Activated CD8-positive, alpha-beta memory T cell treated with anti-CD3 and anti-CD28 coated beads, Interleukin-2, amount 50 U/mL, for 1 hour (primary cell): ENCODE measurements around the gene SLC6A3.
"Not testable (repeated sequence)": the region's sequence is repeated elsewhere in the genome, so short reads cannot be mapped to it uniquely, and the experiment has no call there.

Source experiments
- DNase-seq: peaks from one replicate; pipeline ENCODE4 v3.0.0-alpha.2; 2020; ENCODE audit errors: extremely low read depth

Gene SLC6A3

DNA sequence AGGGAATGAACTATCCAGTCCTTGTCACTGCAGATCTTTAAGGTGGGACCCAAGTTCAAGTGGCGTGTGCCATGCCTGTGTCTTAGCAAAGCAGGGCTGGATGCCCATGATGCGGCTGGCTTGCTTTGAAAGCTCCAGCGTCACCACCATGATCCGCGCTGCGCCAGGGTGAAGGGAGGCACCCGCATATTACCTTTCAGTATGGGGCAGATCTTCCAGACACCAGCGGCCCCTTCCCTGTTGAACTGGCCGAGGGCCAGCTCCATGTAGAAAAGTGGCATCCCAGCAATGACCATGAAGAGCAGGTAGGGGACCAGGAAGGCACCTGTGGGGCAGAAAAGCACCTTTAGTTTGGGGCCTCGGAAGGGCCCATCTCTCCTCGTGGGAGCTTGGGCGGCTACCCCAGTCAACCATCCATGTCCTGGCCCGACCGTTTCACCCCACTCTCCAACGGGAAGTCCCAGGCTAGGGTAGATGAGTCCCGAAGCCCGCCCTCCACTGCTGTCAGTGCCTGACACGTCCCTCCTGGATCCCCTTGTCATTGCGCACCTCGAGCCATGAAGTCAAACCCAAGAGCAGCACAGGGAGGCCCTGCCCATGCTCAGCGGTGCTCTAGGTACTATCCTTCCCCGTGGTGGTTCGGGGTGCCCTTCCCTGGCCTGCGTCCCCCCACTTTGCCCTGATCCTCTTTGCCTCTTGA lies 3.9 kb downstream of the SLC6A3 start:
- no peak for DNase-seq

- DNase-seq: no peak
Measured at GRCh38 chr5:1440098-1440493, 5.1 kb downstream of the SLC6A3 start.

DNA sequence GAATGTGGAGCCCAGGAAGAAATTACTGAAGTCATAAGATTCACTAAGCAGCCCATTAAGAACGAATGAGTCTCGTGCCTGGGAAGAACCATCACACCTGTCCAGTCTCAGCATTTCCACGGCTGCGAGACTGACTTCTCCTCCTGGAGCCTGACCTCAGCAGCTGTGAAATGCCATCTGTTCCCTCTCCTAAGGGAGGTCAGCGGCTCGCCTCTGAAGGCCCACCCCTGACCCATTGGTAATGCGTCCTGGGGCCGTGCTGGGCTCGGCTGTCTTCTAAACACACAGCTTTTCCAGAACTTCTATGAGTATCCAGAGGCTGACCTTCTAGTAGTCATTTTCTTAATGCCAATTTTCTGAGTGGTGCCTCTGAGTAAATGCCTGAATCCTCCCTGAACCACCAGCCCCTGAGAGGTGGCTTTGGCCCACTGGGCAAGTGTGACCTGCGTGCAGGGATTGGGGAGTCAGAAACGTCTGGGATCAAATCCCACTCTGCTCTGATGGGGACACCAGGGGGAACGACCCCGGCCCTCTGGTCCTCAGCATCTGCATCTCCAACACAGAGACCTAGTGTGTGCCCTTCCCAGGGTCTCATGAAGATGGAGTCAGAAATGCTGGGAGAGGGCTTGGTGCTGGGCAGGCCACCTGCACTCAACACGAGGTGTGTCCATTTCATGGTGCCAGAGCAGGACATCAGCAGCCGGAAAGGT lies 5.7 kb downstream of the SLC6A3 start:
- no peak for DNase-seq

GRCh38 chr5:1438871-1439270 lies 6.4 kb downstream of the SLC6A3 start:
- DNase-seq: no peak

GRCh38 chr5:1437876-1438559 lies 7.2 kb downstream of the SLC6A3 start:
- DNase-seq: no peak

GRCh38 chr5:1437226-1437829 lies 7.9 kb downstream of the SLC6A3 start:
- DNase-seq: no peak

DNA sequence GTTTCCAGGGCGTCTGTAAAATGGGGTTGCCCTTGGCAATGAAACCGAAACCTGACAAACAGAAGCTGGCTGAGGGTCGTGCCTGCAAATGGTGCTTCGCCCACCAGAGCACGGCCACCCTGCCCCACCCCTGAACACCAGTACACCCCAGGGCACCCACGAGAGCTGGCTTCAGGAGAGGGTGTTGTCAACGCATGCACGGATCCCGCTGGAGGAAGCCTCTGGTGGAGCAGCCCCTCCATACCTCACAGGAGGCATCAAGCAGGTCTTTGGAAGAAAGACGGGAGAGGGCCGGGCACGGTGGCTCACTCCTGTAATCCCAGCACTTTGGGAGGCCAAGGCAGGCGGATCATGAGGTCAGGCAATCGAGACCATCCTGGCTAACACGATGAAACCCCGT lies 8.6 kb downstream of the SLC6A3 start:
- DNase-seq: no peak

DNA sequence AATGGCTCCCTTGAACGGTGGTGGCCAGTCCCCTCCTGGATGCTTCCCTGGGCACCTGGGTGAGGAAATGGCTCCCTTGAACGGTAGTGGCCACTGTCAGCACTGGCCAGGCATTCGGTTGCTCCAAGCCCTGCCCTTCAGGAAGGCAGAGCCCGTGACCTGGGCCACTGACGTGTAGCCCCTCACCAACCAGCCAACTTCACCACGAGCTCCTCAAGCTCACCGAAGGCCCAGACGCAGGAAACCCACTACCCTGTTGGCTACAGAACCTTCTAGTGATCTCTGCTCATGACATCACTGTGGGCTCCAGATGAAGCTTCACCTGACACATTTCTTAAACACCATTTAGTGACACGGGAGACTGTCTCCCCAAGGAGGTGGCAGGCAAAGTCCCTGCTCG lies 9.2 kb downstream of the SLC6A3 start:
- DNase-seq: no peak

DNA sequence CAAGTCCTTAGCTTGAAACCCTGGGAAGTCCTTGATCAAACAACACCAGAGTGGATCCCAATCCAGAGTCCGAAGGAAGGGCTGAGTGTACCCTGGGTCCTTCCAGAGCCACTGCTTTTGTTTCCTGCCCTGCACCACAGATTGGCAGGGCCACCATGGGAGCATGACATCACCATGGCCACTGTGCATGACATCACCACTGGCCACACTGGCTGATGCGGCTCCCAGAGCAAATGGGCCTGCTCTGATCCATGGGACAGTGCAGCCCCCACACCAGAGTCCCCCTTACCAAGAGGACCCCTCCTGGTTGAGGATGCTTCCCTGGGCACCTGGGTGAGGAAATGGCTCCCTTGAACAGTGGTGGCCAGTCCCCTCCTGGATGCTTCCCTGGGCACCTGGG lies 9.9 kb downstream of the SLC6A3 start:
- no peak for DNase-seq

DNA sequence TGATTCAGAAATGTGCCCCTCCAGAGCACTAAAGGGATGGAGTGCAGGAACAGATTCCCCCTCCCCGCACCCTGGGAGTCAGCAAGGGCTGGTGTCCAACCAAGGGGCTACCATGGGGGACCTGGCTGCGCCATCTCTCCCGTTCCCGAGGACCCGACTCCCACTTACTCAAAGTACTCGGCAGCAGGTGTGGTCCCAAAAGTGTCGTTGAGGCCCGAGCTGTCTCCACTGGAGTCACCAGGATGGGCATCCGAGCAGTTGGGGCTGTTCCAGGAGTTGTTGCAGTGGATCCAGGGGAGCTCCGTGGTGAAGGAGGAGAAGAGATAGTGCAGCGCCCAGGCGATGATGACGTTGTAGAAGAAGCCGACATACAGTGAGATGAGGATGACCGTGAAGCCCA lies 12.9 kb downstream of the SLC6A3 start:
- no peak for DNase-seq

- no peak for DNase-seq
Measured at GRCh38 chr5:1431896-1432295, 13.3 kb downstream of the SLC6A3 start.

GRCh38 chr5:1431021-1431811 lies 14.0 kb downstream of the SLC6A3 start:
- DNase-seq: no peak

DNA sequence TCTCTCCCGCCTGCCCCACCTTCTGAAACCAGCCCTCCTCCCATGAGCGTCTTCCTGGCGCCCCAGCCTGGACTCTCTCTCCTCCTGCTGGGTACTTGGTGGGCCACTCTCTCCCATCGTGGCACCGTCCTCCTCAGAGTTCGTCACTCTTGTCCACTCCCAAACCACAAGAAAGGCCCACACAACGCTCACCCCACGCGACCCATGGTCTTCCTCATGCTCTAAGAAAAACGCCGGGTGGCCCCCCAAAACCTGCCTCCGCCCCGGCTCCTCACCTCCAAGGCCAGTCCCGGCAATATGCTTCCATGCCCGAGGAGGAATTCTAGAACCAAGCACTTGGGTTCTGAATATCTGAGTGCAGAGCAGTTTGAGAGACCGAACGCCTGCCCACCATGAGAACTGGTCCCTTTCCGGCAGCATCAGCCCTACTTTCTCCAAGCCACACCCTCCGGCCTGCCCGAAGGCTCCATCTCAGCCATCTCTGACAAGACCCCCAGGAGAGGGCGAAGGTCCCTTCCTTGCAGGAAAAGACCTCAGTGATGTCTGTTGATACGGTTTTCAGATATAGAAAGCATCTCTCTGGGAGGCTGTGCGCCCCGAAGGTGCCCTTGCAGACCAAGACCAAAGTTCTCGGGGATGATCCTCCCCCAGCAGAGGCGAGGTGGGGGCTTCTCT lies 15.0 kb downstream of the SLC6A3 start:
- DNase-seq: no peak

DNA sequence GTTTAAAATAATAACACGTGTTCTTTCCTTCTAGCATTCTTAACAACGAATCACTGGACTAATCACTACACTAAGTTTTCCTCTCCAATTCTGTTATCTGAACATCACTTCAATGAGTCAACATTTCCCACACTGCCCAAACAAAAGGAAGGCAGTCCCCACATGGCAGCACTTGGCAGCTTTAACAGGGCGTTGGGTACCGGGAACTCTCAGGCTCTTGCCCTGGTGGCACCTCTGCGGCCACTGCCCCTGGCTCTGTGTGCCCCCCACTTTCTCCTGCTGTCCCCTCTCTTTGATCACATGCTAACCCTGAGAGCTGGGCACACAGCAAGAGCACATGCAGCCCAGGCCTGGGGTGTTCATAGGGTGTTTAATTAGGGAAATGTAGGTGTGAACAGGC lies 15.7 kb downstream of the SLC6A3 start:
- no peak for DNase-seq

- no peak for DNase-seq
Measured at GRCh38 chr5:1429066-1429465, 16.2 kb downstream of the SLC6A3 start.

GRCh38 chr5:1428107-1428506 lies 17.1 kb downstream of the SLC6A3 start:
- DNase-seq: no peak

DNA sequence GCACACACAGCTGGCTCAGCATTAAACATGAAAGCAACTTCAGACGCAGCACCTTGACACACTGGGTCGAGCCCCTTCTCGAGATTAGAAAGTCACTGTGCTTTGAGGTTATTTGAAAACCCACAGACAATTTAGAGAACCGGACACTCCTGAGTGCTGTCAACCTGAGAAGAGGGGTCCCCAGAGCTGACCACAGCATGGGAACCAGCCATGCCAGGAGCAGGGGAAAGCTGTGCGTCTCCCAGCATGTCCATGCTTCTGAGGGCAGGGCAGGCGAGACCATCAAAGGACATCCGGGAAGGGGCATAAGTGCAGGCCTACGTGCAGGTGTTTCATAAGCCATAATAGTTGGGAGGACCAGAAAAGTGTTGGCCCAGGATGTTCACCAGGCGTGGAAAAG lies 20.5 kb downstream of the SLC6A3 start:
- DNase-seq: no peak

DNA sequence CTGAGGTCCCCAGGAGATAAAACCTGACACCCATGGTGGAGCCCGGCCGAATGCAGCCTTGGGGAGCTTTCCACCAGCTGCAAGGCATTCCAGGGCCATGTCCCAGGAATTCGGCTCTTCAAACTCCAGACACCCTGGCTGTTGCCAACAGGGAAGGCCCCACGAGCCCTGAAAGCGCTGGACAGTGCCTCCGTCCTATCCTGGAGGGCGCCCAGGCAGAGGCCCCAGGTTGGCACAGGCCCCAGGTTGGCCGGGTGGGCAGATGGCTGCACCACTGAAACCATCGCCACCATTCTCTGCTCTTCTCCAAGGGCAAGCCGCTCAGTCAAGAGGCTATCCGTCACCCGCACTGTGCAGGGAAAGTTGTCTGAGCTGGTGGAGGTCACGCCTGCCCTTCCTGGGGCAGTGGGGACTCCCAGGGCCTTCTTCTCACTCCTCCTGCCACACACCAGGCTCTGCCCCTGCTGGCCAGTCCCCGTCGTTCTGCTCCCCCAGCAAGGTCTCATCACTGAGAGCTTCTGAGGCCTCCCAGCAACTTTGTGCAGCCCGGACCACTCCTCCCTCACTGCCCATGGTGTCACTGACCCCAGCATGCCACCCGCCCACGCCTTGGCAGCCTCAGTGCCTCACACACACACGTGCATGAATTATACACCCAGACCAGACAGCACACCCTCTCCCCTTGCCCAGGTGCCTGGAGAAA lies 21.2 kb downstream of the SLC6A3 start:
- no peak for DNase-seq

- not testable (repeated sequence) for DNase-seq
Measured at GRCh38 chr5:1422522-1422921, 22.7 kb downstream of the SLC6A3 start.

- DNase-seq: no peak
Measured at GRCh38 chr5:1421521-1422341, 23.5 kb downstream of the SLC6A3 start.
